ENCODE data around the gene CALHM4. TPM values are rescaled to one million over a fixed set of nuclear protein-coding genes. Genes with fewer than 3 reads are reported as not detected.

CALHM4 gene
- total and polyA plus RNA-seq, 2 of the 8 experiments (the other 6 are each of a cell fraction or from before 2014, with no cell fraction given): not detected

DNA sequence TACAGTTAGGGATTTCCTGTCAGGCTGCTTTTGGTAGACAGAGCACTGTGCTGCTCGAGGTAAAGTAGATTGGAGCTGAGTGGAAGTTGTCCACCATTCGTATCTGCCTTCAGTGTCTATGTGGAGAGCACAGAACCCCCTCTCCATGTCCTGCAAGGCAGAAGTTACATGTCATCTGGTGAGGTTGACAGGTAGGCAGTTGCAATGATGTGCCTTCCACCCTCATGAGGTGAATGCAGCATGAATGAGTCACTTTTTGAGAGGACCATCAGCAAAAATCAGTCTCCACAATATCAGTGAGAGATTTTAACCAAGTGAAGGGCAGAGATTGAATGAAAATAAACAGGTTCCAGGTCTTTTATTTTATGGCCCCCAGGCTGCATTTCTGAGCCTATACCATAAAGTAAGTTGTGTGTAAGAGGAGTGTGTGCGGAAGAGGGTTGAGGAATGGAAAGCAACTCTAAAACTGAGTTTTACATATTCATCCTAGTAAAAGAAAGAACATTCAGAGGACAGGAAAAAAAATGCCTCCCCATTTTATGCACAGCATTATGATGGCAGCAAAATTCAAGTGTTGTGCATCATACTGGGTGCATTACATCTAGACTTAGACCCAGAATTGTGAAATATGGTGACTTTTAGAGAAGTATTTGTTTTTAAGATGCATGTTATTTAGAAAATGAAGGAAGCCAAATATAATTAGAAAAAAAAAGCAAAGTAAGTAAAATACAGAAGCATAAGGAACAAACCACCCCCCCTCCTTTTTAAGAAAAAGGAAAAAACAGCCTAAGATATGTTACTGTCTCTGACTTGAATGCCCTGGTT is 23.9 kb upstream of the CALHM4 start:
- no peak for FAIRE-seq
- no peak overlapping the region for H2BK15ac ChIP-seq (ENCODE audit: low read length)
- no peak overlapping the region for H3K4me2 ChIP-seq (ENCODE audit: insufficient read depth in 1 of 2, low read depth in 2 of 2, low read length in 2 of 2)
- H3K79me1 ChIP-seq (ENCODE audit: low read depth, low read length): no peaks in the 10 kb centered on the region
- H3K23me2 ChIP-seq (ENCODE audit: low read depth, low read length): no peaks in the 10 kb centered on the region
- H3K23ac ChIP-seq (ENCODE audit: insufficient read length): no peak overlapping the region
- 0 out of 2 replicates have a peak overlapping the region, but pooled peaks have one; percentile 13 for H2AFZ ChIP-seq (ENCODE audit: low read length)
- H3K36me3 ChIP-seq (ENCODE audit: control insufficient read depth in 2 of 4, insufficient read depth in 4 of 4, low read length in 3 of 4): no peaks in the 10 kb centered on the region
- TF ChIP-seq SRF (IDR thresholded peaks at IDR 0.05; ENCODE audit: low read depth, low read length): no peak
- no peak for TF ChIP-seq BRCA1 (IDR thresholded peaks at IDR 0.05; ENCODE audit: low read depth, low read length)
- TF ChIP-seq SAP30 (IDR thresholded peaks at IDR 0.05; ENCODE audit: insufficient read depth, insufficient replicate concordance, low read length): no peak
- TF ChIP-seq CTBP2 (IDR thresholded peaks at IDR 0.05; ENCODE audit: borderline replicate concordance, insufficient read depth, insufficient read length, low read length): no peak
- no peak overlapping the region for H3K56ac ChIP-seq (replicated peaks; ENCODE audit: insufficient read length, low read depth, low read length)
- no peak for DNase-seq (ENCODE audit: low read depth in 1 of 2, low spot score in 2 of 2)
- H4K91ac ChIP-seq (replicated peaks; ENCODE audit: insufficient read length, low read length): peak overlapping the region; percentile 38
- H3K4me1 ChIP-seq (replicated peaks in 1 of 4; ENCODE audit: control insufficient read depth in 3 of 4, insufficient read depth in 4 of 4, low read length in 3 of 4): peaks cover 0 to 12% (median 9%) of the 10 kb centered on the region in 4 experiments; a peak in 5 of 7 replicates
- POLR2A ChIA-PET (ENCODE audit: partially characterized antibody): interaction anchor here (0.8 to 1.4 kb wide), 2 partner anchors 87 to 258 kb away, joined by 3 read pairs; partner anchors contain the start of gene RSPH4A
- peak overlapping the region; percentile 70 for H2BK120ac ChIP-seq (replicated peaks; ENCODE audit: low read depth, low read length)
- H4K20me1 ChIP-seq (replicated peaks in 1 of 2; ENCODE audit: control insufficient read depth in 1 of 2, insufficient read depth in 2 of 2, low read length in 2 of 2): no peaks in the 10 kb centered on the region
- H3K9ac ChIP-seq (replicated peaks in 1 of 4; ENCODE audit: extremely low read depth in 1 of 4, low read depth in 3 of 4, low read length in 3 of 4): no peak overlapping the region
- H3K14ac ChIP-seq (ENCODE audit: insufficient read length): no peak overlapping the region
- H4K5ac ChIP-seq (ENCODE audit: insufficient read length, low read depth, low read length): no peak overlapping the region
- no peak overlapping the region for H2BK20ac ChIP-seq (ENCODE audit: low read length)
- no peaks in the 10 kb centered on the region for H3K79me2 ChIP-seq (ENCODE audit: control insufficient read depth in 1 of 2, insufficient read depth in 2 of 2, low read length in 2 of 2)
- H3K27ac ChIP-seq (ENCODE audit: low read depth, low read length): no peak overlapping the region
- 73% methylated on average over 3 of the region's 3 CpGs; no CpG with 5 or more reads in 1 of the 2 experiments for WGBS, 2 experiments (ENCODE audit: extremely low coverage in 1 of 2, insufficient coverage in 1 of 2, insufficient read length in 1 of 2, insufficient replicate concordance in 2 of 2, low coverage in 1 of 2, low lambda C conversion rate in 2 of 2, missing lambda C conversion rate in 1 of 2)
- peak overlapping the region; percentile 45 for H3K4ac ChIP-seq (replicated peaks; ENCODE audit: insufficient read length, low read depth, low read length)
- peak overlapping the region; percentile 95; the same call in 1 of the 2 replicates for H2BK12ac ChIP-seq (ENCODE audit: low read depth, low read length)
- H2AK5ac ChIP-seq (ENCODE audit: low read depth, low read length): peak overlapping the region; percentile 20; the same call in 1 of the 2 replicates
- no peak overlapping the region for H3K4me3 ChIP-seq (ENCODE audit: extremely low read depth in 1 of 4, insufficient read depth in 2 of 4, low read depth in 3 of 4, low read length in 4 of 4)
- no peak overlapping the region for H4K8ac ChIP-seq (ENCODE audit: extremely low read depth, insufficient read depth, low read length)
- no peak overlapping the region for H3K18ac ChIP-seq (ENCODE audit: extremely low read depth, low read length)
- CTCF ChIA-PET (ENCODE audit: partially characterized antibody): interaction anchor here (0.8 to 2.2 kb wide), 7 partner anchors 12 to 261 kb away, joined by 3 to 11 read pairs (median 5); no protein-coding TSS in a partner anchor
- no peak overlapping the region for H2BK5ac ChIP-seq (ENCODE audit: low read depth, low read length)
- H3K27me3 ChIP-seq (replicated peaks in 1 of 4; ENCODE audit: control insufficient read depth in 3 of 4, extremely low read depth in 1 of 4, insufficient read depth in 3 of 4, low read length in 3 of 4): no peaks in the 10 kb centered on the region
- no peaks in the 10 kb centered on the region for H3K9me3 ChIP-seq (ENCODE audit: insufficient read depth in 2 of 2, low read depth in 1 of 2, low read length in 1 of 2)
